Naive B cell (primary cell): Measurements from ENCODE around the gene NFATC2IP. TPM values are rescaled to one million over a fixed set of nuclear protein-coding genes. Genes with fewer than 3 reads are reported as not detected.
"Not testable (repeated sequence)": the region's sequence is repeated elsewhere in the genome, so short reads cannot be mapped to it uniquely, and the experiment has no call there.

Experiments
- ATAC-seq, 2 donors: fragments of 150-1000 bp; cut with Tn5 transposase; 2 replicates each; pipeline ENCODE4 v1.10.0; 2021; ENCODE audit warnings: low read depth in 2 of 2, mild to moderate bottlenecking in 2 of 2, moderate library complexity in 2 of 2
- DNase-seq: peaks from one replicate; pipeline ENCODE4 v3.0.0; 2022
- H3K27ac Mint-ChIP-seq, 6 donors: one replicate each; pipeline ENCODE4 v1.8.0; 2020 to 2022; ENCODE audit warnings: mild to moderate bottlenecking in 6 of 6, mixed read lengths in 6 of 6, moderate library complexity in 5 of 6, inconsistent platforms in 2 of 6
- H3K27me3 Mint-ChIP-seq, 3 donors: one replicate each; pipeline ENCODE4 v1.8.0; 2021 to 2022; ENCODE audit warnings: mixed read lengths in 3 of 3, mild to moderate bottlenecking in 1 of 3
- H3K36me3 Mint-ChIP-seq, 2 donors: one replicate each; pipeline ENCODE4 v1.8.0; 2020 to 2022; ENCODE audit warnings: mixed read lengths in 2 of 2, inconsistent platforms in 1 of 2, mild to moderate bottlenecking in 1 of 2
- H3K4me1 Mint-ChIP-seq, 3 donors: one replicate each; pipeline ENCODE4 v1.8.0; 2020 to 2022; ENCODE audit warnings: mixed read lengths in 3 of 3, inconsistent platforms in 1 of 3, mild to moderate bottlenecking in 1 of 3, moderate library complexity in 1 of 3
- H3K4me3 Mint-ChIP-seq, 8 donors: one replicate each; pipeline ENCODE4 v1.8.0; 2020 to 2022; ENCODE audit warnings: mild to moderate bottlenecking in 8 of 8, mixed read lengths in 8 of 8, moderate library complexity in 8 of 8, inconsistent platforms in 2 of 8
- H3K9me3 Mint-ChIP-seq, 7 donors: one replicate each; pipeline ENCODE4 v1.8.0; 2020 to 2022; ENCODE audit warnings: mixed read lengths in 7 of 7, mild to moderate bottlenecking in 5 of 7, inconsistent platforms in 2 of 7, moderate library complexity in 1 of 7
- polyA plus RNA-seq, 6 donors: library from polyadenylated mRNA; unstranded; fragments of 300-500 nt; fragmentation: Illumina TruSeq; gene quantifications; one replicate each; pipeline ENCODE4 v1.2.3, GENCODE V29; 2021; ENCODE audit warnings: low read depth in 6 of 6

The NFATC2IP gene
- polyA plus RNA-seq, 6 donors from 2014 or later = 17.8 to 32.2 (median 24.2) TPM

- ATAC-seq (no peak), DNase-seq (no peak)
- Mint-ChIP-seq H3K27me3 (no peaks in the 10 kb centered on the region), H3K36me3 (peaks cover 5 to 17% of the 10 kb centered on the region in 2 donors), H3K27ac (no peak overlapping the region), H3K9me3 (no peaks in the 10 kb centered on the region), H3K4me3 (no peak overlapping the region), H3K4me1 (peaks cover 18 to 24% (median 18%) of the 10 kb centered on the region in 3 donors)
These were observed 35.6 kb upstream of the NFATC2IP start for GRCh38 chr16:28915181-28915580.

GRCh38 chr16:28917095-28917494 is 33.6 kb upstream of the NFATC2IP start:
- ATAC-seq = no peak
- Mint-ChIP-seq H3K4me1 (peaks cover 14 to 22% (median 20%) of the 10 kb centered on the region in 3 donors), H3K36me3 (peaks cover 5 to 25% of the 10 kb centered on the region in 2 donors), H3K27me3 (no peaks in the 10 kb centered on the region), H3K27ac (peak overlapping the region in 3 of 6 donors; percentile 44 to 89 (median 79)), H3K4me3 (no peak overlapping the region), H3K9me3 (no peaks in the 10 kb centered on the region)
- no peak for DNase-seq

GRCh38 chr16:28918698-28919097 is 32.0 kb upstream of the NFATC2IP start:
- peaks cover 20 to 36% (median 25%) of the 10 kb centered on the region in 3 donors for H3K4me1 Mint-ChIP-seq
- H3K4me3 Mint-ChIP-seq = no peak overlapping the region
- H3K36me3 Mint-ChIP-seq = peaks cover 5 to 25% of the 10 kb centered on the region in 2 donors
- no peaks in the 10 kb centered on the region for H3K27me3 Mint-ChIP-seq
- ATAC-seq (no peak), DNase-seq (no peak)
- no peaks in the 10 kb centered on the region for H3K9me3 Mint-ChIP-seq
- no peak overlapping the region for H3K27ac Mint-ChIP-seq

GRCh38 chr16:28923231-28923587 is 27.5 kb upstream of the NFATC2IP start:
- ATAC-seq (no peak), DNase-seq (no peak)
- H3K4me3 Mint-ChIP-seq = peak overlapping the region; percentile 93 to 97 (median 97)
- no peaks in the 10 kb centered on the region for H3K9me3 Mint-ChIP-seq
- no peaks in the 10 kb centered on the region for H3K27me3 Mint-ChIP-seq
- peaks cover 34 to 65% (median 49%) of the 10 kb centered on the region in 3 donors for H3K4me1 Mint-ChIP-seq
- H3K36me3 Mint-ChIP-seq = peaks cover 0 to 8% of the 10 kb centered on the region in 2 donors
- peak overlapping the region; percentile 66 to 99 (median 98) for H3K27ac Mint-ChIP-seq

DNA sequence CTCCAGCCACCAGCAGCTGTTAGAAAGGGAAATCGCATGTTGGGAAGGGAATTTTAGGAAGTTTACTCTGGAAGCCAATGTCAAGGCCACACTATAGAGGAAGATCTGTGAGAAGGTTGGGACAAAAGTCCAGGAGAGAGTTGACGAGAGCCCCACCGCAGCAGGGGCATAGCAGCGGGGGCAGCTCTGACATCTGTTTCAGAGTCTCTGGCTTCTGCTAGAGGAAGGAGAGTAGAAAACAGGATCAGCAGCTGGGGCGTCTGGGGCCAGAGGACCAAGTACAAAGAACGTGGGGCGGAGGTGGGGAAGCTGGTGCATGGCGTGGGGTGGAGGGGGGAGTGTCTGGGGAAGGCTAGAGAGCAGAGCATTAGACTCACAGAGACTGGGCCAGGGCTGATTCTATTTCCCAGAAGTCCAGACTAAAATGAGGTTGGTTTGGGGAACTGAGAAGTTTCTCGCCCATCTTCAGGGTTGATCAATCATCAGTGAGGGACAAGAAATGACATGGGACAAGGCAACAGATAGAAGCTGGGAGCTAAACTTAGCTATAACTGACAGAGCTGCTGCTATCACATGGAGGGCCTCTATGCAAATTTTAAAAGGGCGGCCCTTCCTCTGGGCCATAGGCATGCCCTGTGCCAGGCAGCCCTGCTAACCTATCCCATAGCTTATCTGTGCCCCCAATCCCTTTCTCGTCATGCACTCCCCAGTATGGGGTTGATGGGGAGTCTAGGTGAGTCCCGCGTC is 26.9 kb upstream of the NFATC2IP start:
- peak; percentile 62 to 64 for ATAC-seq
- H3K36me3 Mint-ChIP-seq = peaks cover 0 to 8% of the 10 kb centered on the region in 2 donors

DNA sequence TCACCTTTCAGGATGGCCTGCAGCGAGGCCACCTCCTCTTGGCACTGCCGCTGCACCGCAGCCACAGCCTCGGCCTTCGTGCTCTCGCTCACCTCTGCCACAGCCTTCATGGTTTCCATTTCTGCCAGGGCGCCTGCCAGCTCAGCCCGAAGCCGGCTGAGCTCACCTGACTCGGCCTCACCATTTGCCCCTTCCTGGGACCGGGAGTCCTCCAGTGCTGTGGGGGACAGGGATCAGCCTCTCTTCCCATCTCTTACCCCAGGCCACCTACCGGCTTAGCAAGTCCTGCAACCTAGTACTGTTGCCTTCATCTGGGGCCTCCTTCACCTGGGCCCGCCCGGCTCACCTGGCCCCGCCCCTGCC is 26.4 kb upstream of the NFATC2IP start:
- DNase-seq (no peak), ATAC-seq (peak; percentile 4)
- H3K27ac Mint-ChIP-seq = peak overlapping the region; percentile 98 to 99 (median 98)
- peaks cover 38 to 71% (median 50%) of the 10 kb centered on the region in 3 donors for H3K4me1 Mint-ChIP-seq
- H3K27me3 Mint-ChIP-seq = no peaks in the 10 kb centered on the region
- H3K36me3 Mint-ChIP-seq = peaks cover 0 to 8% of the 10 kb centered on the region in 2 donors
- H3K9me3 Mint-ChIP-seq = no peaks in the 10 kb centered on the region
- H3K4me3 Mint-ChIP-seq = peak overlapping the region; percentile 93 to 97 (median 97)

More for the DNA sequence above, 26.9 kb upstream of the NFATC2IP start:
- Mint-ChIP-seq H3K27me3 (no peaks in the 10 kb centered on the region), H3K9me3 (no peaks in the 10 kb centered on the region), H3K4me1 (peaks cover 35 to 70% (median 50%) of the 10 kb centered on the region in 3 donors), H3K4me3 (peak overlapping the region; percentile 93 to 97 (median 97)), H3K27ac (peak overlapping the region; percentile 98 to 99 (median 98))
- DNase-seq = peak; percentile 82

- peak within 1 kb of the TSS; percentile 94 to 98 (median 97) for H3K4me3 Mint-ChIP-seq
- ATAC-seq (peak; percentile 64 to 66), DNase-seq (peak; percentile 96)
- no peaks in the 10 kb centered on the region for H3K27me3 Mint-ChIP-seq
- H3K9me3 Mint-ChIP-seq = no peaks in the 10 kb centered on the region
- H3K27ac Mint-ChIP-seq = peak within 1 kb of the TSS; percentile 98 to 99 (median 98)
- H3K4me1 Mint-ChIP-seq = peaks cover 38 to 72% (median 50%) of the 10 kb centered on the region in 3 donors
- peaks cover 0 to 8% of the 10 kb centered on the region in 2 donors for H3K36me3 Mint-ChIP-seq
These were observed 25.9 kb upstream of the NFATC2IP start, which contains the start of gene RABEP2 for GRCh38 chr16:28924762-28925385. RABEP2 (minus strand) TSS chr16:28925238; CDS start chr16:28925163, 75 bp downstream.

- DNase-seq = peak; percentile 82
- H3K27ac Mint-ChIP-seq = peak overlapping the region; percentile 94 to 99 (median 98)
- no peaks in the 10 kb centered on the region for H3K27me3 Mint-ChIP-seq
- ATAC-seq = peak; percentile 32 to 35
- H3K9me3 Mint-ChIP-seq = no peaks in the 10 kb centered on the region
- peaks cover 0 to 8% of the 10 kb centered on the region in 2 donors for H3K36me3 Mint-ChIP-seq
- H3K4me1 Mint-ChIP-seq = peaks cover 45 to 77% (median 57%) of the 10 kb centered on the region in 3 donors
- peak overlapping the region; percentile 94 to 98 (median 97) for H3K4me3 Mint-ChIP-seq
These were observed 25.1 kb upstream of the NFATC2IP start for GRCh38 chr16:28925386-28926228.

DNA sequence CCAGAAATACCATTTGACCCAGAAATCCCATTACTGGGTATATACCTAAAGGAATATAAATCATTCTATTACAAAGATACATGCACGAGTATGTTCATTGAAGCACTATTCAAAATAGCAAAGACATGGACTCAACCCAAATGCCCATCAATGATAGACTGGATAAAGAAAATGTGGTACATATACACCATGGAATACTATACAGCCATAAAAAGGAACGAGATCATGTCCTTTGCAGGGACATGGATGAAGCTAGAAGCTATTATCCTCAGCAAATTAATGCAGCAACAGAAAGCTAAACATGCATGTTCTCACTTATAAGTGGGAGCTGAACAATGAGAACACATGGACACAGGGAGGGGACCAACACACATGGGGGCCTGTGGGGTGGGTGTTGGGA is 24.5 kb upstream of the NFATC2IP start:
- Mint-ChIP-seq H3K4me1 (peaks cover 46 to 82% (median 59%) of the 10 kb centered on the region in 3 donors), H3K4me3 (peak overlapping the region; percentile 94 to 98 (median 97)), H3K27ac (peak overlapping the region; percentile 94 to 99 (median 98))
- not testable (repeated sequence) for H3K9me3 Mint-ChIP-seq, DNase-seq, H3K27me3 Mint-ChIP-seq, H3K36me3 Mint-ChIP-seq, ATAC-seq

- Mint-ChIP-seq H3K27ac (peak overlapping the region; percentile 28 to 89 (median 54)), H3K36me3 (no peaks in the 10 kb centered on the region), H3K4me1 (peaks cover 56 to 85% (median 70%) of the 10 kb centered on the region in 3 donors), H3K27me3 (no peaks in the 10 kb centered on the region), H3K4me3 (peak overlapping the region in 5 of 8 donors; percentile 30 to 97 (median 47)), H3K9me3 (no peaks in the 10 kb centered on the region)
- ATAC-seq (no peak), DNase-seq (no peak)
These were observed 22.9 kb upstream of the NFATC2IP start for GRCh38 chr16:28927815-28928214.

DNA sequence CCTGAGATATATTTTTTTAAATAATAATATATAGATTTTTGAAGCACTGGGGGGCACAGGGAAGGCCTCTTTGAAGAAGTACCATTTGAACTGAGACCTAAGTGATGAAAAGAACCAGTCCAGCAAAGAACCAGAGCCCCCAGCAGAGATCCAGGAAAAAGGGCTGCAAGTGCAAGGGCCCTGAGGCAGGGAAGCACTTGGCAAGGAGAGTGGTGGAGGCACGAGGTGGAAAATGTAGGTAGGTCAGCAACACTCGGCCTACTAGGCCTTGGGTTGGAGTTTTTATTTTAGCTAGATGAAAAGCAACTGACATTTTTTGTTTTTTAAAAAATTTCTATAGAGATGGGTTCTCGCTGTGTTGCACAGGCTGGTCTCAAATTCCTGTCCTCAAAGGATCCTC is 20.5 kb upstream of the NFATC2IP start:
- ATAC-seq (no peak), DNase-seq (no peak)
- H3K27ac Mint-ChIP-seq = peak overlapping the region; percentile 39 to 98 (median 94)
- H3K27me3 Mint-ChIP-seq = no peaks in the 10 kb centered on the region
- peaks cover 8 to 13% of the 10 kb centered on the region in 2 donors for H3K36me3 Mint-ChIP-seq
- H3K9me3 Mint-ChIP-seq = no peaks in the 10 kb centered on the region
- H3K4me1 Mint-ChIP-seq = peaks cover 51 to 82% (median 66%) of the 10 kb centered on the region in 3 donors
- H3K4me3 Mint-ChIP-seq = peak overlapping the region; percentile 87 to 99 (median 97)

GRCh38 chr16:28930652-28931051 is 20.1 kb upstream of the NFATC2IP start:
- H3K27me3 Mint-ChIP-seq = no peaks in the 10 kb centered on the region
- peak overlapping the region; percentile 39 to 98 (median 94) for H3K27ac Mint-ChIP-seq
- peaks cover 53 to 85% (median 69%) of the 10 kb centered on the region in 3 donors for H3K4me1 Mint-ChIP-seq
- H3K4me3 Mint-ChIP-seq = peak overlapping the region; percentile 87 to 99 (median 97)
- no peaks in the 10 kb centered on the region for H3K9me3 Mint-ChIP-seq
- H3K36me3 Mint-ChIP-seq = peaks cover 8 to 18% of the 10 kb centered on the region in 2 donors
- DNase-seq (peak; percentile 75), ATAC-seq (peak; percentile 79)

- peaks cover 17 to 29% of the 10 kb centered on the region in 2 donors for H3K36me3 Mint-ChIP-seq
- peaks cover 59 to 86% (median 72%) of the 10 kb centered on the region in 3 donors for H3K4me1 Mint-ChIP-seq
- H3K27ac Mint-ChIP-seq = peak within 1 kb of the TSS; percentile 92 to 99 (median 96)
- H3K27me3 Mint-ChIP-seq = no peaks in the 10 kb centered on the region
- ATAC-seq = peak; percentile 45 to 51
- peak; percentile 63 for DNase-seq
- no peaks in the 10 kb centered on the region for H3K9me3 Mint-ChIP-seq
- H3K4me3 Mint-ChIP-seq = peak within 1 kb of the TSS; percentile 87 to 99 (median 97)
These were observed 18.9 kb upstream of the NFATC2IP start, which contains the start of gene CD19 for GRCh38 chr16:28931801-28932225. CD19 (plus strand) TSS chr16:28931971; CDS start chr16:28932001, 30 bp downstream.
